GM23338 (cell line): Measurements from ENCODE around the gene PTPRN2. TPM values are rescaled to one million over a fixed set of nuclear protein-coding genes. Genes with fewer than 3 reads are reported as not detected.

Experiments
- ATAC-seq: fragments of 200-7000 bp; cut with Tn5 transposase; 3 replicates; pipeline ENCODE4 v1.9.1; 2020
- DNase-seq: peaks from one replicate; pipeline ENCODE4 v3.0.0-alpha.2; 2015; ENCODE audit warnings: low spot score
- H2AFZ ChIP-seq: fragments of 200-600 bp; sonication (generic); 2 replicates; pipeline ENCODE4 v1.8.0; 2016; ENCODE audit warnings: antibody characterized with exemption, mild to moderate bottlenecking, moderate library complexity
- H3F3A ChIP-seq: fragments of 200-600 bp; sonication (generic); replicated peaks from 2 replicates; pipeline ENCODE4 v1.8.0; 2017; ENCODE audit warnings: antibody characterized with exemption, mixed run types, low read depth
- H3K27ac ChIP-seq: fragments of 200-600 bp; sonication (generic); 2 replicates; pipeline ENCODE4 v1.6.1; 2016; ENCODE audit warnings: low read depth
- H3K27me3 ChIP-seq: fragments of 200-600 bp; sonication (generic); 2 replicates; pipeline ENCODE4 v1.8.0; 2016; ENCODE audit warnings: mild to moderate bottlenecking, mixed run types, moderate library complexity; ENCODE audit not compliant: insufficient read depth
- H3K36me3 ChIP-seq: fragments of 200-600 bp; sonication (generic); 2 replicates; pipeline ENCODE4 v1.8.0; 2016; ENCODE audit warnings: mild to moderate bottlenecking; ENCODE audit not compliant: insufficient read depth
- H3K4me1 ChIP-seq: fragments of 200-600 bp; sonication (generic); 2 replicates; pipeline ENCODE4 v1.8.0; 2016; ENCODE audit warnings: mild to moderate bottlenecking, moderate library complexity; ENCODE audit not compliant: insufficient read depth
- H3K4me2 ChIP-seq: fragments of 200-600 bp; sonication (generic); 2 replicates; pipeline ENCODE4 v1.7.1; 2017; ENCODE audit warnings: mixed run types
- H3K4me3 ChIP-seq: fragments of 200-600 bp; sonication (generic); 2 replicates; pipeline ENCODE4 v1.6.1; 2016; ENCODE audit warnings: mixed run types
- H3K79me2 ChIP-seq: fragments of 200-600 bp; sonication (generic); replicated peaks from 2 replicates; pipeline ENCODE4 v1.8.0; 2017; ENCODE audit warnings: mild to moderate bottlenecking; ENCODE audit not compliant: insufficient read depth
- H3K9me2 ChIP-seq: fragments of 200-600 bp; sonication (generic); 2 replicates; pipeline ENCODE4 v1.8.0; 2017; ENCODE audit not compliant: insufficient read depth
- H4K20me1 ChIP-seq: fragments of 200-600 bp; sonication (generic); replicated peaks from 2 replicates; pipeline ENCODE4 v1.8.0; 2017; ENCODE audit warnings: mild to moderate bottlenecking; ENCODE audit not compliant: insufficient read depth
- H3K27ac Mint-ChIP-seq: 2 replicates; pipeline ENCODE4 v1.8.0; 2020; ENCODE audit warnings: inconsistent platforms, mild to moderate bottlenecking, moderate library complexity, mixed read lengths
- H3K27me3 Mint-ChIP-seq: 3 replicates; pipeline ENCODE4 v1.8.0; 2022; ENCODE audit warnings: low read depth, mild to moderate bottlenecking, moderate library complexity, mixed read lengths, inconsistent platforms; ENCODE audit not compliant: insufficient read depth, poor library complexity
- H3K36me3 Mint-ChIP-seq: 3 replicates; pipeline ENCODE4 v1.8.0; 2021; ENCODE audit warnings: low read depth, mild to moderate bottlenecking, inconsistent platforms, moderate library complexity, mixed read lengths
- H3K4me1 Mint-ChIP-seq: 3 replicates; pipeline ENCODE4 v1.8.0; 2020; ENCODE audit warnings: mild to moderate bottlenecking, inconsistent platforms, mixed read lengths
- H3K4me3 Mint-ChIP-seq: 3 replicates; pipeline ENCODE4 v1.8.0; 2021; ENCODE audit warnings: moderate library complexity, mild to moderate bottlenecking, inconsistent platforms, mixed read lengths
- H3K9me3 Mint-ChIP-seq: 3 replicates; pipeline ENCODE4 v1.8.0; 2020; ENCODE audit warnings: moderate library complexity, mild to moderate bottlenecking, inconsistent platforms, mixed read lengths
- NANOG ChIP-seq: IDR thresholded peaks from 2 replicates; pipeline ENCODE4 v1.6.1; 2016; ENCODE audit warnings: antibody characterized with exemption, borderline replicate concordance
- POLR2AphosphoS5 ChIP-seq: IDR thresholded peaks from 2 replicates; pipeline ENCODE4 v1.6.1; 2016; ENCODE audit warnings: antibody characterized with exemption, low read depth
- STAT1 ChIP-seq: IDR thresholded peaks from one replicate; pipeline ENCODE4 v1.6.1; 2016; ENCODE audit warnings: antibody characterized with exemption; ENCODE audit not compliant: unreplicated experiment
- ZNF114 ChIP-seq: fragments of 250-450 bp; sonication (Bioruptor Pico); IDR thresholded peaks from 2 replicates; pipeline ENCODE4 v1.5.0; 2020; ENCODE audit warnings: mild to moderate bottlenecking, moderate library complexity
- ZNF331 ChIP-seq: fragments of 250-450 bp; sonication (Bioruptor Pico); IDR thresholded peaks from 2 replicates; pipeline ENCODE4 v1.5.0; 2020; ENCODE audit warnings: low read depth, mild to moderate bottlenecking, moderate library complexity
- polyA plus RNA-seq: library from polyadenylated mRNA; unstranded; fragments of >200 nt; fragmentation: Nextera tagmentation; extraction: Ambion mirVana; gene quantifications from 2 replicates; pipeline ENCODE4 v1.2.1, GENCODE V29; 2016
- total RNA-seq: library from RNA; depleted of rRNA; stranded (reverse); fragments of >200 nt; shearing (Covaris generic); gene quantifications from 2 replicates; pipeline ENCODE4 v1.2.3, GENCODE V29; 2014
- TF ChIP-seq, protein P1 (sequence below): fragments of 250-450 bp; sonication (Bioruptor Pico); IDR thresholded peaks from 2 replicates; pipeline ENCODE4 v1.5.0; 2020; ENCODE audit warnings: mild to moderate bottlenecking, moderate library complexity

PTPRN2 gene
- total and polyA plus RNA-seq, 2 experiments from 2014 or later = 0.87 to 4.0 TPM

DNA sequence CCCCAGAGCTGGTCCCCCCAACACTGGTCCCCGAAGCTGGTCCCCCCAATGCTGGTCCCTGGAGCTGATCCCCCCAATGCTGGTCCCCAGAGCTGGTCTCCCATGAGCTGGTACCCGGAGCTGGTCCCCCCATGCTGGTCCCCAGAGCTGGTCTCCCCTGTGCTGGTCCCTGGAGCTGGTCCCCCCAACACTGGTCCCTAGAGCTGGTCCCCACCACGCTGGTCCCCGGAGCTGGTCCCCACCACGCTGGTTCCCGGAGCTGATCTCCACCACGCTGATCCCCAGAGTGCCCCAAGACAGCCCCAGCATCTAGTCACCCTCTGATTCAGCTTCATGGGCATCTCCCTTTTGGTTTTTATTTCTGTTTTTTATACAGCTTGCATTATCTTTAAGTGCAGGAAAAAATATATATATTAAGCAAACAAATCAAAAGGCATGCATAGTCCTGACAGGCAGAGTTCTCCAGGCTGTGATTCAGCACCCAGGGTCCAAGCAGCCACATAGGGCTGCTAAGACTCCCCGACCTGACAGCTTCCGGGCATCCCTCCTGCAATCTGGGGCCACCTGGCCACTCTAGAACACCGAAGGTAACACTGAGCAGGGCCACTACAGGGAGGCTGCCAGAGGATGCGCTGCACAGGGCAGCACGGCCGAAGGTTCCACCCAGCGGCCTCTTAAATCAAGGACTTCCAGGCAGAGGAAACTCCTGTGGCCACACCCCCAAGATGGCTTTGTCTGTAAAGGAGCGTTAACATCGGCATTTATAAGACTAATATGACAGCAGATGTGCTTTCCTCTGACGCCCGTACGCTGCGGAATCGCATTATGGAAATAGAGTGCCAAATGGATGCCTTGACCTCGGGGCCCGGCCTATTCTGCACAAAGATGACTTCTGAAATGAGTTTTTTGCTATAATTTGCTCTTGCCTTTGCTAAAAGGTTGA, 215.0 kb downstream of the PTPRN2 start:
- no peak for TF ChIP-seq STAT1
- no peak for TF ChIP-seq ZNF331 (CRISPR knock-in tag)
- no peak for TF ChIP-seq POLR2AphosphoS5
- TF ChIP-seq, protein P1, sequence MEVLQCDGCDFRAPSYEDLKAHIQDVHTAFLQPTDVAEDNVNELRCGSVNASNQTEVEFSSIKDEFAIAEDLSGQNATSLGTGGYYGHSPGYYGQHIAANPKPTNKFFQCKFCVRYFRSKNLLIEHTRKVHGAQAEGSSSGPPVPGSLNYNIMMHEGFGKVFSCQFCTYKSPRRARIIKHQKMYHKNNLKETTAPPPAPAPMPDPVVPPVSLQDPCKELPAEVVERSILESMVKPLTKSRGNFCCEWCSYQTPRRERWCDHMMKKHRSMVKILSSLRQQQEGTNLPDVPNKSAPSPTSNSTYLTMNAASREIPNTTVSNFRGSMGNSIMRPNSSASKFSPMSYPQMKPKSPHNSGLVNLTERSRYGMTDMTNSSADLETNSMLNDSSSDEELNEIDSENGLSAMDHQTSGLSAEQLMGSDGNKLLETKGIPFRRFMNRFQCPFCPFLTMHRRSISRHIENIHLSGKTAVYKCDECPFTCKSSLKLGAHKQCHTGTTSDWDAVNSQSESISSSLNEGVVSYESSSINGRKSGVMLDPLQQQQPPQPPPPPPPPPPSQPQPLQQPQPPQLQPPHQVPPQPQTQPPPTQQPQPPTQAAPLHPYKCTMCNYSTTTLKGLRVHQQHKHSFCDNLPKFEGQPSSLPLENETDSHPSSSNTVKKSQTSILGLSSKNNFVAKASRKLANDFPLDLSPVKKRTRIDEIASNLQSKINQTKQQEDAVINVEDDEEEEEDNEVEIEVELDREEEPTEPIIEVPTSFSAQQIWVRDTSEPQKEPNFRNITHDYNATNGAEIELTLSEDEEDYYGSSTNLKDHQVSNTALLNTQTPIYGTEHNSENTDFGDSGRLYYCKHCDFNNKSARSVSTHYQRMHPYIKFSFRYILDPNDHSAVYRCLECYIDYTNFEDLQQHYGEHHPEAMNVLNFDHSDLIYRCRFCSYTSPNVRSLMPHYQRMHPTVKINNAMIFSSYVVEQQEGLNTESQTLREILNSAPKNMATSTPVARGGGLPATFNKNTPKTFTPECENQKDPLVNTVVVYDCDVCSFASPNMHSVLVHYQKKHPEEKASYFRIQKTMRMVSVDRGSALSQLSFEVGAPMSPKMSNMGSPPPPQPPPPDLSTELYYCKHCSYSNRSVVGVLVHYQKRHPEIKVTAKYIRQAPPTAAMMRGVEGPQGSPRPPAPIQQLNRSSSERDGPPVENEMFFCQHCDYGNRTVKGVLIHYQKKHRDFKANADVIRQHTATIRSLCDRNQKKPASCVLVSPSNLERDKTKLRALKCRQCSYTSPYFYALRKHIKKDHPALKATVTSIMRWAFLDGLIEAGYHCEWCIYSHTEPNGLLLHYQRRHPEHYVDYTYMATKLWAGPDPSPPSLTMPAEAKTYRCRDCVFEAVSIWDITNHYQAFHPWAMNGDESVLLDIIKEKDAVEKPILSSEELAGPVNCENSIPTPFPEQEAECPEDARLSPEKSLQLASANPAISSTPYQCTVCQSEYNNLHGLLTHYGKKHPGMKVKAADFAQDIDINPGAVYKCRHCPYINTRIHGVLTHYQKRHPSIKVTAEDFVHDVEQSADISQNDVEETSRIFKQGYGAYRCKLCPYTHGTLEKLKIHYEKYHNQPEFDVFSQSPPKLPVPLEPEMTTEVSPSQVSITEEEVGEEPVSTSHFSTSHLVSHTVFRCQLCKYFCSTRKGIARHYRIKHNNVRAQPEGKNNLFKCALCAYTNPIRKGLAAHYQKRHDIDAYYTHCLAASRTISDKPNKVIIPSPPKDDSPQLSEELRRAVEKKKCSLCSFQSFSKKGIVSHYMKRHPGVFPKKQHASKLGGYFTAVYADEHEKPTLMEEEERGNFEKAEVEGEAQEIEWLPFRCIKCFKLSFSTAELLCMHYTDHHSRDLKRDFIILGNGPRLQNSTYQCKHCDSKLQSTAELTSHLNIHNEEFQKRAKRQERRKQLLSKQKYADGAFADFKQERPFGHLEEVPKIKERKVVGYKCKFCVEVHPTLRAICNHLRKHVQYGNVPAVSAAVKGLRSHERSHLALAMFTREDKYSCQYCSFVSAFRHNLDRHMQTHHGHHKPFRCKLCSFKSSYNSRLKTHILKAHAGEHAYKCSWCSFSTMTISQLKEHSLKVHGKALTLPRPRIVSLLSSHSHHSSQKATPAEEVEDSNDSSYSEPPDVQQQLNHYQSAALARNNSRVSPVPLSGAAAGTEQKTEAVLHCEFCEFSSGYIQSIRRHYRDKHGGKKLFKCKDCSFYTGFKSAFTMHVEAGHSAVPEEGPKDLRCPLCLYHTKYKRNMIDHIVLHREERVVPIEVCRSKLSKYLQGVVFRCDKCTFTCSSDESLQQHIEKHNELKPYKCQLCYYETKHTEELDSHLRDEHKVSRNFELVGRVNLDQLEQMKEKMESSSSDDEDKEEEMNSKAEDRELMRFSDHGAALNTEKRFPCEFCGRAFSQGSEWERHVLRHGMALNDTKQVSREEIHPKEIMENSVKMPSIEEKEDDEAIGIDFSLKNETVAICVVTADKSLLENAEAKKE (CRISPR knock-in tag) = no peak
- TF ChIP-seq ZNF114 (CRISPR knock-in tag) = no peak
- no peak for TF ChIP-seq NANOG
- H3K4me2 ChIP-seq = no peak overlapping the region
- no peaks in the 10 kb centered on the region for H3K36me3 ChIP-seq
- no peak overlapping the region for H3K27ac ChIP-seq
- H3F3A ChIP-seq = no peaks in the 10 kb centered on the region
- Mint-ChIP-seq H3K27me3 (peaks cover 7% of the 10 kb centered on the region), H3K4me1 (no peaks in the 10 kb centered on the region), H3K27ac (no peak overlapping the region), H3K9me3 (peaks cover 83% of the 10 kb centered on the region), H3K4me3 (no peak overlapping the region), H3K36me3 (peaks cover 43% of the 10 kb centered on the region)
- no peak overlapping the region for H3K4me3 ChIP-seq
- no peaks in the 10 kb centered on the region for H3K9me2 ChIP-seq
- no peak overlapping the region for H2AFZ ChIP-seq
- no peaks in the 10 kb centered on the region for H3K27me3 ChIP-seq
- H3K79me2 ChIP-seq = no peaks in the 10 kb centered on the region
- no peaks in the 10 kb centered on the region for H3K4me1 ChIP-seq
- no peaks in the 10 kb centered on the region for H4K20me1 ChIP-seq
- DNase-seq (no peak), ATAC-seq (no peak)
